HCT116 (cell line): Measurements from ENCODE around the gene SYCP2. TPM values are rescaled to one million over a fixed set of nuclear protein-coding genes. Genes with fewer than 3 reads are reported as not detected.

Experiments
- ATAC-seq: fragments of 200-7000 bp; cut with Tn5 transposase; 2 replicates; pipeline ENCODE4 v1.9.1; 2020; ENCODE audit warnings: mild to moderate bottlenecking, moderate library complexity
- BruUV-seq: library from RNA; stranded (reverse); fragments of 400-500 nt; replicated peaks from 2 replicates; lab custom pipeline; 2021; lab: Mats Ljungman, UMichigan
- CTCF ChIA-PET: fragments of 300-600 bp; sonication (Branson Sonifier 250); formaldehyde crosslinking; loops from one replicate; lab custom pipeline; 2021; ENCODE audit warnings: antibody characterized with exemption; lab: Charles Lee
- POLR2A ChIA-PET: fragments of 300-600, 350-600 bp; sonication (Branson Sonifier 250); formaldehyde crosslinking; loops from one replicate; lab custom pipeline; 2021; ENCODE audit warnings: antibody characterized with exemption; lab: Charles Lee
- RAD21 ChIA-PET, 2 experiments: fragments of 300-600 bp; sonication (Branson Sonifier 250); formaldehyde crosslinking; loops; one replicate each; lab custom pipeline; 2023; ENCODE audit warnings: low total read pairs in 2 of 2; ENCODE audit not compliant: uncharacterized antibody in 2 of 2, unreplicated experiment in 2 of 2, low non-redundant PET in 1 of 2; lab: Charles Lee
- DNase-seq: peaks from one replicate; pipeline ENCODE4 v3.0.0-alpha.2; 2010; ENCODE audit warnings: low read depth, low spot score
- H2AFZ ChIP-seq: fragments of 200-600 bp; shearing (Covaris generic), sonication (generic); 2 replicates; pipeline ENCODE4 v1.6.1; 2017; ENCODE audit warnings: low read depth, mixed run types, mixed read lengths, antibody characterized with exemption, low read length; ENCODE audit not compliant: poor library complexity, severe bottlenecking
- H3K27ac ChIP-seq: 2 replicates; pipeline ENCODE4 v1.5.1; 2012; ENCODE audit warnings: low read depth, low read length
- H3K27me3 ChIP-seq: fragments of 200-600 bp; sonication (generic); 2 replicates; pipeline ENCODE4 v1.6.1; 2016; ENCODE audit warnings: mixed run types, low read length, mixed read lengths; ENCODE audit not compliant: insufficient read depth
- H3K36me3 ChIP-seq, 2 experiments: fragments of 200-500 bp in 1 of 2; fragments of 200-600 bp in 1 of 2; sonication (Bioruptor generic) in 1 of 2; sonication (generic) in 1 of 2; 2 replicates each; pipeline versions ENCODE4 v1.5.1 to v1.6.1; 2014 to 2016; ENCODE audit warnings: low read length in 2 of 2, inconsistent platforms in 1 of 2, mixed read lengths in 1 of 2, mixed run types in 1 of 2; ENCODE audit not compliant: insufficient read depth in 2 of 2, control insufficient read depth in 1 of 2
- H3K4me1 ChIP-seq, 2 experiments: fragments of 200-600 bp in 1 of 2; sonication (generic) in 1 of 2; 2 replicates each; pipeline versions ENCODE4 v1.5.1 to v1.6.1; 2012 to 2017; ENCODE audit warnings: low read length in 2 of 2, inconsistent platforms in 1 of 2, mild to moderate bottlenecking in 1 of 2, mixed read lengths in 1 of 2, mixed run types in 1 of 2, moderate library complexity in 1 of 2; ENCODE audit not compliant: insufficient read depth in 2 of 2, control insufficient read depth in 1 of 2
- H3K4me2 ChIP-seq: fragments of 200-600 bp; sonication (generic); 2 replicates; pipeline ENCODE4 v1.6.1; 2017; ENCODE audit warnings: mixed run types, low read length, mixed read lengths
- H3K4me3 ChIP-seq, 2 experiments: fragments of 200-600 bp in 1 of 2; sonication (generic) in 1 of 2; replicated peaks in 1 of 2; 2 replicates each; pipeline ENCODE4 v1.5.1; 2011 to 2016; ENCODE audit warnings: low read length in 2 of 2, control low read depth in 1 of 2, low read depth in 1 of 2, mild to moderate bottlenecking in 1 of 2, mixed read lengths in 1 of 2, mixed run types in 1 of 2
- H3K79me2 ChIP-seq: fragments of 200-600 bp; sonication (generic); 2 replicates; pipeline ENCODE4 v1.6.1; 2017; ENCODE audit warnings: mild to moderate bottlenecking, mixed run types, low read length, moderate library complexity, mixed read lengths; ENCODE audit not compliant: insufficient read depth
- H3K9ac ChIP-seq: fragments of 200-600 bp; sonication (generic); 2 replicates; pipeline ENCODE4 v1.6.1; 2016; ENCODE audit warnings: low read length, mixed read lengths
- H3K9me2 ChIP-seq: fragments of 200-600 bp; sonication (generic), shearing (Covaris generic); 2 replicates; pipeline ENCODE4 v1.6.1; 2017; ENCODE audit warnings: mixed run types, mild to moderate bottlenecking, moderate library complexity; ENCODE audit not compliant: insufficient read depth
- H3K9me3 ChIP-seq, 2 experiments: fragments of 200-500 bp in 1 of 2; fragments of 200-600 bp in 1 of 2; sonication (Bioruptor generic) in 1 of 2; sonication (generic) in 1 of 2; 2 replicates each; pipeline ENCODE4 v1.6.1; 2014 to 2017; ENCODE audit warnings: low read length in 2 of 2, mixed read lengths in 2 of 2, inconsistent platforms in 1 of 2, low read depth in 1 of 2, mild to moderate bottlenecking in 1 of 2, mixed run types in 1 of 2, moderate library complexity in 1 of 2; ENCODE audit not compliant: control insufficient read depth in 1 of 2, insufficient read depth in 1 of 2
- H4K20me1 ChIP-seq: fragments of 200-600 bp; sonication (generic), shearing (Covaris generic); 2 replicates; pipeline ENCODE4 v1.6.1; 2017; ENCODE audit warnings: mixed run types, mild to moderate bottlenecking, moderate library complexity; ENCODE audit not compliant: insufficient read depth
- CBX3 ChIP-seq: IDR thresholded peaks from 2 replicates; pipeline ENCODE4 v1.6.1; 2012; ENCODE audit warnings: low read depth
- CEBPB ChIP-seq: IDR thresholded peaks from 2 replicates; pipeline ENCODE4 v1.6.1; 2012; ENCODE audit warnings: low read depth
- EZH2 ChIP-seq: fragments of 200-600 bp; sonication (generic); IDR thresholded peaks from 2 replicates; pipeline ENCODE4 v1.6.1; 2017; ENCODE audit warnings: antibody characterized with exemption, mixed run types
- EZH2phosphoT487 ChIP-seq: fragments of 200-600 bp; IDR thresholded peaks from 2 replicates; pipeline ENCODE4 v1.6.1; 2018; ENCODE audit warnings: antibody characterized with exemption, borderline replicate concordance
- POLR2A ChIP-seq: IDR thresholded peaks from 2 replicates; pipeline ENCODE4 v1.7.0; 2011; ENCODE audit warnings: borderline replicate concordance; ENCODE audit not compliant: insufficient read depth, insufficient read length; ENCODE audit errors: extremely low read depth
- TCF7L2 ChIP-seq: IDR thresholded peaks from 2 replicates; pipeline ENCODE4 v1.7.0; 2011; ENCODE audit warnings: borderline replicate concordance, inconsistent platforms; ENCODE audit not compliant: insufficient read depth, insufficient read length; ENCODE audit errors: extremely low read depth
- ZFX ChIP-seq: fragments of 450-650 bp; IDR thresholded peaks from 2 replicates; pipeline ENCODE4 v1.6.1; 2017
- intact Hi-C: fragments of 100-400 bp; cut with micrococcal nuclease; formaldehyde crosslinking; loops from 2 replicates; pipeline ENCODE4 v1.10.0; 2022
- total RNA-seq: library from RNA; stranded (reverse); gene quantifications from one replicate; pipeline ENCODE4 v1.2.1, GENCODE V29; 2021; ENCODE audit not compliant: unreplicated experiment
- TF ChIP-seq, protein P1 (sequence below): IDR thresholded peaks from 2 replicates; pipeline ENCODE4 v1.6.1; 2012
- TF ChIP-seq, protein P2 (sequence below): IDR thresholded peaks from 2 replicates; pipeline ENCODE4 v1.6.1; 2011; ENCODE audit warnings: mild to moderate bottlenecking, low read length, moderate library complexity; ENCODE audit not compliant: insufficient replicate concordance; ENCODE audit errors: extremely low read depth
- TF ChIP-seq, protein P3 (sequence below): IDR thresholded peaks from 2 replicates; pipeline ENCODE4 v1.6.1; 2012

SYCP2 gene
- total RNA-seq, 1 experiment from 2014 or later = 0.59 TPM

DNA sequence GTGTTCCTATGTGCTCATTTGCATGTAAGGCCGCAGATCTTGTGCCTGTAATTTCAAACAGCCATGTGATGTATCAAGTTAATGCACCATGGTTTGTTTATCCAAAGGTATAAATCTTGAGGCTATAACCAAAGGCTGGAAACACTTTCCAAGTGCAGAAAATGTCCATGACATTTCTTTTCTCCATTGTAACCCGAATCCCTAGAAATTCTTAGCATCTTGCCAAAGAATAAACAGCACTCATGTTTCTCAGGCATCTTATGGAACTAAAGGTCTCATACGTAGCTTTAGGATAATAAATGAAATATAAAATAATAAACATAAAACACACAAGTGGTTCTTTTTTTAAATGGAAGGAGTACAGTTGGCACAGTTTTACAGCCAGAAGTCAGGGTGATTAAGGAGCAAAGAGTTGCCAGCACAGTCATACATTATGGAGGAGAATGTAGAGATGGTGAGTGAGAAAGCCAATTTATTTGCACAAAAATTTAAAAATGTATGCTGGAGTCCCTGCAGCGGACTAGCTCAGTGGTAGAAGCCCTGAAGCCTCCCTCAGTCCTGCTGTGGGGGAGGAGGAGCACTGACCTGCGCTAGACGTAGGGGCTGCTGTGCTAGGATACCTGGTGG is 42.8 kb upstream of the SYCP2 start:
- H3K9me2 ChIP-seq = no peaks in the 10 kb centered on the region
- H3K36me3 ChIP-seq = no peaks in the 10 kb centered on the region
- ChIA-PET RAD21 (no interaction called here), CTCF (no interaction called here), POLR2A (no interaction called here)
- H3K9ac ChIP-seq = no peak overlapping the region
- intact Hi-C loops = no loop called here
- DNase-seq (no peak), ATAC-seq (no peak)
- no peaks in the 10 kb centered on the region for H3K4me1 ChIP-seq
- no peaks in the 10 kb centered on the region for H3K79me2 ChIP-seq
- no peak overlapping the region for H2AFZ ChIP-seq
- no TSS peak for BruUV-seq
- no peaks in the 10 kb centered on the region for H4K20me1 ChIP-seq
- no peaks in the 10 kb centered on the region for H3K27me3 ChIP-seq
- no peak overlapping the region for H3K4me2 ChIP-seq
- H3K27ac ChIP-seq = no peak overlapping the region
- H3K4me3 ChIP-seq = no peak overlapping the region
- H3K9me3 ChIP-seq = no peaks in the 10 kb centered on the region
- TF ChIP-seq, protein P1, sequence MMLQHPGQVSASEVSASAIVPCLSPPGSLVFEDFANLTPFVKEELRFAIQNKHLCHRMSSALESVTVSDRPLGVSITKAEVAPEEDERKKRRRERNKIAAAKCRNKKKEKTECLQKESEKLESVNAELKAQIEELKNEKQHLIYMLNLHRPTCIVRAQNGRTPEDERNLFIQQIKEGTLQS = no peak
- TF ChIP-seq ZFX (no peak), EZH2 (no peak), CEBPB (no peak), CBX3 (no peak), POLR2A (no peak), TCF7L2 (no peak), EZH2phosphoT487 (no peak)
- TF ChIP-seq, protein P2, sequence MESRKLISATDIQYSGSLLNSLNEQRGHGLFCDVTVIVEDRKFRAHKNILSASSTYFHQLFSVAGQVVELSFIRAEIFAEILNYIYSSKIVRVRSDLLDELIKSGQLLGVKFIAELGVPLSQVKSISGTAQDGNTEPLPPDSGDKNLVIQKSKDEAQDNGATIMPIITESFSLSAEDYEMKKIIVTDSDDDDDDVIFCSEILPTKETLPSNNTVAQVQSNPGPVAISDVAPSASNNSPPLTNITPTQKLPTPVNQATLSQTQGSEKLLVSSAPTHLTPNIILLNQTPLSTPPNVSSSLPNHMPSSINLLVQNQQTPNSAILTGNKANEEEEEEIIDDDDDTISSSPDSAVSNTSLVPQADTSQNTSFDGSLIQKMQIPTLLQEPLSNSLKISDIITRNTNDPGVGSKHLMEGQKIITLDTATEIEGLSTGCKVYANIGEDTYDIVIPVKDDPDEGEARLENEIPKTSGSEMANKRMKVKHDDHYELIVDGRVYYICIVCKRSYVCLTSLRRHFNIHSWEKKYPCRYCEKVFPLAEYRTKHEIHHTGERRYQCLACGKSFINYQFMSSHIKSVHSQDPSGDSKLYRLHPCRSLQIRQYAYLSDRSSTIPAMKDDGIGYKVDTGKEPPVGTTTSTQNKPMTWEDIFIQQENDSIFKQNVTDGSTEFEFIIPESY = no peak
- TF ChIP-seq, protein P3, sequence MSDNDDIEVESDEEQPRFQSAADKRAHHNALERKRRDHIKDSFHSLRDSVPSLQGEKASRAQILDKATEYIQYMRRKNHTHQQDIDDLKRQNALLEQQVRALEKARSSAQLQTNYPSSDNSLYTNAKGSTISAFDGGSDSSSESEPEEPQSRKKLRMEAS = no peak
